Activated naive CD4-positive, alpha-beta T cell treated with anti-CD3 and anti-CD28 coated beads for 36 hours (primary cell): Measurements from ENCODE around the gene TTC9. TPM values are rescaled to one million over a fixed set of nuclear protein-coding genes. Genes with fewer than 3 reads are reported as not detected.
"Not testable (repeated sequence)": the region's sequence is repeated elsewhere in the genome, so short reads cannot be mapped to it uniquely, and the experiment has no call there.

Source experiments
- CTCF ChIA-PET: fragments of 350-600 bp; sonication (Branson Sonifier 250); formaldehyde crosslinking; loops from one replicate; lab custom pipeline; 2021; ENCODE audit warnings: antibody characterized with exemption; lab: Charles Lee
- DNase-seq: peaks from one replicate; pipeline ENCODE4 v3.0.0-alpha.2; 2020
- H3K27ac Mint-ChIP-seq: one replicate; pipeline ENCODE4 v1.8.0; 2021; ENCODE audit warnings: mild to moderate bottlenecking, mixed read lengths
- H3K27me3 Mint-ChIP-seq: one replicate; pipeline ENCODE4 v1.8.0; 2021; ENCODE audit warnings: low read depth, mixed read lengths
- H3K36me3 Mint-ChIP-seq: one replicate; pipeline ENCODE4 v1.8.0; 2021; ENCODE audit warnings: low read depth, mixed read lengths
- H3K4me1 Mint-ChIP-seq: one replicate; pipeline ENCODE4 v1.8.0; 2021; ENCODE audit warnings: low read depth, mixed read lengths
- H3K4me3 Mint-ChIP-seq: one replicate; pipeline ENCODE4 v1.8.0; 2021; ENCODE audit warnings: mild to moderate bottlenecking, moderate library complexity, mixed read lengths
- H3K9me3 Mint-ChIP-seq: one replicate; pipeline ENCODE4 v1.8.0; 2021; ENCODE audit warnings: mixed read lengths
- intact Hi-C: fragments of 100-400 bp; cut with micrococcal nuclease; formaldehyde crosslinking; loops from one replicate; pipeline ENCODE4 v1.15.1; 2023
- total RNA-seq, 2 experiments: library from RNA; stranded (reverse); gene quantifications; one replicate each; pipeline ENCODE4 v1.2.3, GENCODE V29; 2021

The TTC9 gene
- total RNA-seq, 2 experiments from 2014 or later = 7.5 to 7.6 TPM

GRCh38 chr14:70692210-70692609 lies 50.5 kb downstream of the TTC9 start:
- H3K9me3 Mint-ChIP-seq = no peaks in the 10 kb centered on the region
- H3K4me3 Mint-ChIP-seq = no peak overlapping the region
- CTCF ChIA-PET = interaction anchor here (0.7 to 1.1 kb wide), 2 partner anchors 9 to 930 kb away, joined by 3 to 4 read pairs; no protein-coding TSS in a partner anchor
- H3K36me3 Mint-ChIP-seq = no peaks in the 10 kb centered on the region
- no peak for DNase-seq
- no peaks in the 10 kb centered on the region for H3K4me1 Mint-ChIP-seq
- no peaks in the 10 kb centered on the region for H3K27me3 Mint-ChIP-seq
- intact Hi-C loops = no loop called here
- H3K27ac Mint-ChIP-seq = no peak overlapping the region

DNA sequence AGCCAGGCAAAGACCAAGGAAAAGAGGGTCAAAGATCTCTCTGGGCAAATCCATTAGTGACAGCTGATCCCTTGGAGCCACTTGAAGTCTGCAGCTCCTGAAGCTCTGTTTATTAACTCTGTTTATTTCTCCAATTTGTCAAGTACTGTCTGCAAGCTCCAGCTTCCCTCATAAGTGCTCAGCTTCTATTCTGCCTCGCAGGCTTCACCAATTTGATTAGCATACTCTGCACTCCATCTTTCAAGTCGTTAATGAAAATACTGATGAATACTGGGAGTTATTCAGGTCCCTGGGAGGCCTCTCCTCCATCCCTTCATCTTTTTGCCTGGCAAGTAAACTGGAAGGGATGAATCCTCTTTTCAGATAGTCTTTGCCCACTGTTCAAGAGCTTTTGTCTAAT lies 54.3 kb downstream of the TTC9 start:
- Mint-ChIP-seq H3K9me3 (no peaks in the 10 kb centered on the region), H3K4me3 (no peak overlapping the region), H3K27ac (no peak overlapping the region), H3K36me3 (no peaks in the 10 kb centered on the region), H3K27me3 (no peaks in the 10 kb centered on the region), H3K4me1 (no peaks in the 10 kb centered on the region)
- intact Hi-C loops = no loop called here
- CTCF ChIA-PET = no interaction called here
- DNase-seq = no peak

DNA sequence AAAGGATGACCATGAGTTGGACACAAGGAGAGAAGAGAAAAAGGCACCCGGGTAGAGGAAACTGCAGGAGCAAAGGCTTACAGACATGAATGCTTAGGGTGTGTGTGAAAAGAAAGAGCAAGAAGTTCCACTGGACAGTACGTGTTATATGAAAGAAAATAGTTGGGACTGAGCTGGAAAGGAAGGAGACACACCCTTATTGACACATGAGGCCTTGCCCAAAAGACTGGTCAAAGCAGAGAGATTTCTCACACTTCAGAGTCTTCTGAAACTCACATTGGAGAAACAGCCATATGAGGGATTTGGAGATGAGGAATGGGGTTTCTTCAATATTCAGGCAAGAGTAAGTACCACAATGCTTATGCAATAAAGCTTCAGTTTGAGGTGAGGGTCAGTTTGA lies 56.0 kb downstream of the TTC9 start:
- Mint-ChIP-seq H3K9me3 (no peaks in the 10 kb centered on the region), H3K4me1 (no peaks in the 10 kb centered on the region), H3K27me3 (no peaks in the 10 kb centered on the region), H3K4me3 (no peak overlapping the region), H3K36me3 (no peaks in the 10 kb centered on the region), H3K27ac (no peak overlapping the region)
- intact Hi-C loops = no loop called here
- CTCF ChIA-PET = interaction anchor here (1.2 to 2.0 kb wide), 2 partner anchors 15 to 74 kb away, joined by 4 to 5 read pairs; no protein-coding TSS in a partner anchor
- DNase-seq = no peak

GRCh38 chr14:70698288-70698687 lies 56.6 kb downstream of the TTC9 start:
- Mint-ChIP-seq H3K27ac (no peak overlapping the region), H3K4me1 (no peaks in the 10 kb centered on the region), H3K4me3 (no peak overlapping the region), H3K27me3 (no peaks in the 10 kb centered on the region), H3K36me3 (no peaks in the 10 kb centered on the region), H3K9me3 (no peaks in the 10 kb centered on the region)
- DNase-seq = no peak
- CTCF ChIA-PET = interaction anchor here (1.2 to 2.0 kb wide), 3 partner anchors 14 to 77 kb away, joined by 3 to 5 read pairs (median 4); no protein-coding TSS in a partner anchor
- intact Hi-C loops = no loop called here

DNA sequence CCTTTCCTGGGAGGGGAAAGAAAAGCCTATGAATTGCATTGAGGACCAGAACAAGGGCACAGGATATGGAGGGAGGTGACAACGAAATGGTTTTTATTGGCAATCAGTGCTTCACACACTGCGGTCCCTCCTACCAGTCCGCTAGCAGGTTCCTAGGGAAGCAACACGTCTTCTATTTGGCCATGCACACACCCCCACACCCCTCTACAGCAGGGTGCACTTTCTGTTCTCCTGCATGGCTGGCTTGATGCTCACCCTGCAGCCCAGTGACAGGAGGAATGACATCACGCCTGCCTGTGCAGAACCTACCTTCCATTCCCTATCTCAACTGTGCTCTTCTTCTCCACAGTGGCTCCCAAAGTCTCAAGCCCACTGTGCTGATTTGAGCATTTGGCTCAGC lies 57.9 kb downstream of the TTC9 start:
- Mint-ChIP-seq H3K4me1 (no peaks in the 10 kb centered on the region), H3K9me3 (no peaks in the 10 kb centered on the region), H3K36me3 (no peaks in the 10 kb centered on the region), H3K27me3 (no peaks in the 10 kb centered on the region), H3K4me3 (no peak overlapping the region), H3K27ac (no peak overlapping the region)
- CTCF ChIA-PET = interaction anchor here (1.5 kb wide), 1 partner anchor 78 kb away, joined by 3 read pairs; no protein-coding TSS in a partner anchor
- intact Hi-C loops = no loop called here
- no peak for DNase-seq

GRCh38 chr14:70700955-70701585 lies 59.4 kb downstream of the TTC9 start:
- intact Hi-C loops = no loop called here
- no peaks in the 10 kb centered on the region for H3K9me3 Mint-ChIP-seq
- no peaks in the 10 kb centered on the region for H3K27me3 Mint-ChIP-seq
- H3K27ac Mint-ChIP-seq = no peak overlapping the region
- H3K4me3 Mint-ChIP-seq = no peak overlapping the region
- H3K36me3 Mint-ChIP-seq = no peaks in the 10 kb centered on the region
- DNase-seq = no peak
- no peaks in the 10 kb centered on the region for H3K4me1 Mint-ChIP-seq
- CTCF ChIA-PET = interaction anchor here (0.6 to 1.1 kb wide), 2 partner anchors 54 to 116 kb away, joined by 3 to 4 read pairs; no protein-coding TSS in a partner anchor

DNA sequence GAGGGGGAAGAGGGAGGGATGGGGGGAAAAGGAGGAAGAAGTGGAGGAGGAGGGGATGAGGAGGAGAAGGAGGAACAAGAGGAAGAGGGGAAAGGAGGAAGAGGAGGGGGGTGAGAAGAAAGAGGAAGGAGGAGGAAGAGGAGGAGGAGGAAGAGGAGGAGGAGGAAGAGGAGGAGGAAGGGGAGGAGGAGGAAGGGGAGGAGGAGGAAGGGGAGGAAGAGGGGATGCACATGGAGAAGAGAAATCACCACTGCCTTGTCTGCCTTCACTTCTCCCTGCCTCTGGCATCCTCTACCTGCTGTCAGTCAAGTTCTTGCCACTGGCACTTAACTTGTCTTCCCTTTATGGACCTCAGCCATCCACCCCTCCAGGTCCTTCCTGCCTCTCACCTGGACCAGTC lies 59.9 kb downstream of the TTC9 start:
- intact Hi-C loops = no loop called here
- Mint-ChIP-seq H3K4me3 (no peak overlapping the region), H3K36me3 (no peaks in the 10 kb centered on the region), H3K4me1 (no peaks in the 10 kb centered on the region), H3K27ac (no peak overlapping the region), H3K27me3 (no peaks in the 10 kb centered on the region), H3K9me3 (no peaks in the 10 kb centered on the region)
- DNase-seq = no peak
- CTCF ChIA-PET = interaction anchor here (1.1 to 2.4 kb wide), 3 partner anchors 10 to 55 kb away, joined by 3 to 7 read pairs (median 3); no protein-coding TSS in a partner anchor

GRCh38 chr14:70702161-70702560 lies 60.4 kb downstream of the TTC9 start:
- Mint-ChIP-seq H3K4me3 (no peak overlapping the region), H3K9me3 (no peaks in the 10 kb centered on the region), H3K4me1 (no peaks in the 10 kb centered on the region), H3K27me3 (no peaks in the 10 kb centered on the region), H3K36me3 (no peaks in the 10 kb centered on the region), H3K27ac (no peak overlapping the region)
- intact Hi-C loops = no loop called here
- no peak for DNase-seq
- CTCF ChIA-PET = interaction anchor here (1.3 to 2.4 kb wide), 2 partner anchors 9 to 11 kb away, joined by 3 to 7 read pairs; no protein-coding TSS in a partner anchor

GRCh38 chr14:70703621-70704168 lies 62.0 kb downstream of the TTC9 start:
- H3K36me3 Mint-ChIP-seq, H3K9me3 Mint-ChIP-seq, H3K4me3 Mint-ChIP-seq, H3K27me3 Mint-ChIP-seq, H3K27ac Mint-ChIP-seq, DNase-seq, H3K4me1 Mint-ChIP-seq, intact Hi-C loops: not testable (repeated sequence)
- CTCF ChIA-PET = interaction anchor here (0.6 to 2.4 kb wide), 4 partner anchors 9 to 276 kb away, joined by 3 to 7 read pairs (median 4); no protein-coding TSS in a partner anchor

- Mint-ChIP-seq H3K4me1 (no peaks in the 10 kb centered on the region), H3K36me3 (no peaks in the 10 kb centered on the region), H3K4me3 (no peak overlapping the region), H3K27ac (no peak overlapping the region), H3K27me3 (no peaks in the 10 kb centered on the region), H3K9me3 (no peaks in the 10 kb centered on the region)
- DNase-seq = no peak
- intact Hi-C loops = no loop called here
- CTCF ChIA-PET = interaction anchor here (1.1 to 1.7 kb wide), 2 partner anchors 9 to 84 kb away, joined by 3 to 4 read pairs; no protein-coding TSS in a partner anchor
These were observed 63.2 kb downstream of the TTC9 start for GRCh38 chr14:70704960-70705359.

- no peak for DNase-seq
- intact Hi-C loops = no loop called here
- H3K4me1 Mint-ChIP-seq = no peaks in the 10 kb centered on the region
- no peaks in the 10 kb centered on the region for H3K36me3 Mint-ChIP-seq
- H3K9me3 Mint-ChIP-seq = no peaks in the 10 kb centered on the region
- H3K27ac Mint-ChIP-seq = peak overlapping the region; percentile 17
- H3K27me3 Mint-ChIP-seq = no peaks in the 10 kb centered on the region
- CTCF ChIA-PET = interaction anchor here (1.7 kb wide), 1 partner anchor 85 kb away, joined by 4 read pairs; no protein-coding TSS in a partner anchor
- H3K4me3 Mint-ChIP-seq = no peak overlapping the region
These were observed 64.5 kb downstream of the TTC9 start for GRCh38 chr14:70706177-70706576.

- intact Hi-C loops = no loop called here
- H3K27ac Mint-ChIP-seq = no peak overlapping the region
- no peaks in the 10 kb centered on the region for H3K4me1 Mint-ChIP-seq
- no peaks in the 10 kb centered on the region for H3K27me3 Mint-ChIP-seq
- no peaks in the 10 kb centered on the region for H3K36me3 Mint-ChIP-seq
- H3K9me3 Mint-ChIP-seq = no peaks in the 10 kb centered on the region
- CTCF ChIA-PET = interaction anchor here (0.6 to 2.0 kb wide), 6 partner anchors 14 to 111 kb away, joined by 3 to 5 read pairs (median 4); no protein-coding TSS in a partner anchor
- no peak overlapping the region for H3K4me3 Mint-ChIP-seq
- peak; percentile 16 for DNase-seq
These were observed 65.7 kb downstream of the TTC9 start for GRCh38 chr14:70707138-70708038.
